Keratinocyte (primary cell): Measurements from ENCODE around the gene DPM1. TPM values are rescaled to one million over a fixed set of nuclear protein-coding genes. Genes with fewer than 3 reads are reported as not detected.

Experiments used
- DNase-seq: peaks from one replicate; pipeline ENCODE4 v3.0.0-alpha.2; 2011; ENCODE audit warnings: low read depth, missing footprints, low spot score
- FAIRE-seq: peaks from 2 replicates; lab custom pipeline; 2011; peaks lifted over from hg19 to GRCh38; lab: Jason Lieb, UNC
- H2AFZ ChIP-seq: 2 replicates; pipeline ENCODE4 v1.6.0; 2012; ENCODE audit warnings: low read length, control low read depth, inconsistent platforms; ENCODE audit not compliant: control insufficient read depth
- H3K27ac ChIP-seq: 2 replicates; pipeline ENCODE4 v1.5.1; 2011; ENCODE audit warnings: low read length; ENCODE audit not compliant: control insufficient read depth, insufficient read depth
- H3K27me3 ChIP-seq: 3 replicates; pipeline ENCODE4 v1.6.0; 2011; ENCODE audit warnings: low read length; ENCODE audit not compliant: control insufficient read depth, insufficient read depth; ENCODE audit errors: extremely low read depth
- H3K36me3 ChIP-seq, 2 experiments: 2 replicates in 1 of 2; 3 replicates in 1 of 2; pipeline ENCODE4 v1.5.1; 2011; ENCODE audit warnings: low read length in 2 of 2, mild to moderate bottlenecking in 1 of 2; ENCODE audit not compliant: control insufficient read depth in 2 of 2, insufficient read depth in 2 of 2; ENCODE audit errors: extremely low read depth in 1 of 2
- H3K4me1 ChIP-seq: 3 replicates; pipeline ENCODE4 v1.5.1; 2011; ENCODE audit warnings: low read length; ENCODE audit not compliant: control insufficient read depth, insufficient read depth; ENCODE audit errors: extremely low read depth
- H3K4me2 ChIP-seq: 3 replicates; pipeline ENCODE4 v1.6.0; 2011; ENCODE audit warnings: low read depth, low read length; ENCODE audit not compliant: control insufficient read depth, insufficient read depth; ENCODE audit errors: extremely low read depth
- H3K4me3 ChIP-seq, 3 experiments: fragments of 200-600 bp in 1 of 3; sonication (generic) in 1 of 3; 2 replicates in 2 of 3; 3 replicates in 1 of 3; pipeline ENCODE4 v1.5.1; 2011 to 2016; ENCODE audit warnings: low read length in 3 of 3, mild to moderate bottlenecking in 3 of 3, control low read depth in 2 of 3, inconsistent platforms in 1 of 3, low read depth in 1 of 3, mixed read lengths in 1 of 3, mixed run types in 1 of 3, moderate library complexity in 1 of 3; ENCODE audit not compliant: control insufficient read depth in 2 of 3, insufficient read depth in 2 of 3; ENCODE audit errors: extremely low read depth in 1 of 3
- H3K79me2 ChIP-seq: 2 replicates; pipeline ENCODE4 v1.6.0; 2012; ENCODE audit warnings: low read length; ENCODE audit not compliant: control insufficient read depth, insufficient read depth
- H3K9ac ChIP-seq: 3 replicates; pipeline ENCODE4 v1.6.0; 2011; ENCODE audit warnings: low read length; ENCODE audit not compliant: control insufficient read depth, insufficient read depth; ENCODE audit errors: extremely low read depth
- H3K9me1 ChIP-seq: 3 replicates; pipeline ENCODE4 v1.6.0; 2011; ENCODE audit warnings: low read length; ENCODE audit not compliant: control insufficient read depth, insufficient read depth; ENCODE audit errors: extremely low read depth
- H3K9me3 ChIP-seq: 2 replicates; pipeline ENCODE4 v1.5.1; 2012; ENCODE audit warnings: low read depth, low read length; ENCODE audit not compliant: control insufficient read depth
- H4K20me1 ChIP-seq: 3 replicates; pipeline ENCODE4 v1.6.0; 2011; ENCODE audit warnings: low read length; ENCODE audit not compliant: control insufficient read depth, insufficient read depth; ENCODE audit errors: extremely low read depth
- EZH2 ChIP-seq: IDR thresholded peaks from one replicate; pipeline ENCODE4 v1.6.1; 2012; ENCODE audit warnings: inconsistent platforms, mild to moderate bottlenecking, low read length, moderate library complexity
- dilution Hi-C: fragments of 300-500 bp; cut with MboI; formaldehyde crosslinking; loops from one replicate; pipeline ENCODE4 v1.7.0; 2020; ENCODE audit warnings: low sequenced_read_pairs; ENCODE audit not compliant: extremely low pct_ligation_motif_present
- polyA plus RNA-seq, 5 experiments: library from polyadenylated mRNA; depleted of rRNA in 3 of 5; stranded (reverse) in 3 of 5; stranded (forward) in 1 of 5; unstranded in 1 of 5; fragments of >200 nt; gene quantifications; 1 replicate in 1 of 5; 2 replicates in 3 of 5; 3 replicates in 1 of 5; pipeline versions ENCODE4 v1.2.1 to v1.2.3, GENCODE V29; 2011 to 2012; ENCODE audit warnings: missing spikeins in 2 of 5, low read depth in 1 of 5, low replicate concordance in 1 of 5
- TF ChIP-seq, protein P1 (sequence below), 3 experiments: IDR thresholded peaks in 1 of 3; conservative IDR thresholded peaks in 1 of 3; optimal IDR thresholded peaks in 1 of 3; 2 replicates in 2 of 3; 3 replicates in 1 of 3; pipeline versions ENCODE3 to v1.5.1; 2011; ENCODE audit warnings: low read length in 3 of 3, mild to moderate bottlenecking in 3 of 3, moderate library complexity in 2 of 3, control low read depth in 1 of 3, inconsistent platforms in 1 of 3; ENCODE audit not compliant: insufficient read depth in 2 of 3; ENCODE audit errors: extremely low read depth in 1 of 3

The DPM1 gene
- polyA plus RNA-seq, 1 donor (not counting 4 experiments of a cell fraction or from before 2014, with no cell fraction given) = 99.4 TPM

DNA sequence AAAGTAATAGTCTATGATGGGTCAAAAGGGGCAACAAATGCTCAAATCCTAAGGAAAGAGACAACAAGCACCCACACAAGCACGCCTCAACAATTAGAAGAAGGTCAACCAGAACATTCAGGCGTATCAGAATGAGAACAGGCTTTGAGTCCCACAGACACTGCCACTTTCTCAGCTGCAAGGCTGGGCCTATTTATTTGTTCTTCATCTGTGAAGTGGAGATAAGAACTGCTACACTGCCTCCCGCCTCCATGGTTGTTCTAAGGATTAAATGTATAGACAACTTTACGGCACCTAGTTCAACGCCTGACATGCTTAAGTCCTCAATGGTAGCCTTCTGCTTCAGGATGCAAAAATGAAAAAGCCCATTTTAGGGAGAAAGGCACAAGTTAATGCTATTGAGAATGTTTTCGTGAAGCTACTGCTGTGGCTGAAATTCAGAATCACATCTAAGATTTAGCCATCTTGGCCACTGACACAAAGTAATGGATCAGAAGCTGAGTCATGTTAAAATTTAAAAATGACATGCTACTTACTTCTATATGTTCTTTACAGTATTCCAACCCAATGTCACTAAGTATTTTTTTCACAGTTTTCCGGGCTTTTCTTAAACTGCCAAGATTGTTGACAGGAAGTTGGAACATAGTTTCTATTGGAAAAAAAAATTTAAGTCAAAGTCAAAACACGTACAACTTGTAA is 54.8 kb downstream of the DPM1 start:
- Histone ChIP-seq H3K9me3 (no peaks in the 10 kb centered on the region), H3K4me3 (no peak overlapping the region), H3K36me3 (peaks cover 8 to 25% of the 10 kb centered on the region in 2 experiments), H3K4me2 (no peak overlapping the region), H3K9me1 (no peaks in the 10 kb centered on the region), H4K20me1 (peaks cover 6% of the 10 kb centered on the region), H3K27ac (no peak overlapping the region), H3K9ac (no peak overlapping the region), H3K79me2 (peaks cover 76% of the 10 kb centered on the region), H3K4me1 (no peaks in the 10 kb centered on the region), H3K27me3 (no peaks in the 10 kb centered on the region), H2AFZ (no peak overlapping the region)
- no peak for TF ChIP-seq EZH2
- no peak for DNase-seq
- FAIRE-seq = no peak
- dilution Hi-C loops = no loop called here

DNA sequence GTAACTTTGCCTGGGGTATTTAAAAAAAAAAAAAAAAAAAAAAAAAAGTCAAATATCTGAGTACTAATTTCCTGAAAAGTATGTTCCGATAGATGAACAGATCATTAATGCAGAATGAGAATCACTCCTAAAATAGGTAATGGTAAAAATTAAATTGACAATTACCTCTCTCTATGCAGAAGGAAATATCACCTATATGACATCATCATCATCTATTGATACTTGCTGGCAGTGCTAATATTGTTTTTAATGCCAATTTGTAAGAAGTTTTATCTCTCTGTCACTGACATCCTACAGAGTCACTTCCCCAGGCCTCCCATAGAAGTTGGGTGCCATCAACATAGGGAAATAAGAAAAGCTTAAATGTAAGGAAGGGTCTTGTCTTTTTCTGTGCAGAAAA is 57.0 kb downstream of the DPM1 start:
- peaks cover 2% of the 10 kb centered on the region for H4K20me1 ChIP-seq
- H3K4me2 ChIP-seq = no peak overlapping the region
- dilution Hi-C loops = no loop called here
- TF ChIP-seq, protein P1, sequence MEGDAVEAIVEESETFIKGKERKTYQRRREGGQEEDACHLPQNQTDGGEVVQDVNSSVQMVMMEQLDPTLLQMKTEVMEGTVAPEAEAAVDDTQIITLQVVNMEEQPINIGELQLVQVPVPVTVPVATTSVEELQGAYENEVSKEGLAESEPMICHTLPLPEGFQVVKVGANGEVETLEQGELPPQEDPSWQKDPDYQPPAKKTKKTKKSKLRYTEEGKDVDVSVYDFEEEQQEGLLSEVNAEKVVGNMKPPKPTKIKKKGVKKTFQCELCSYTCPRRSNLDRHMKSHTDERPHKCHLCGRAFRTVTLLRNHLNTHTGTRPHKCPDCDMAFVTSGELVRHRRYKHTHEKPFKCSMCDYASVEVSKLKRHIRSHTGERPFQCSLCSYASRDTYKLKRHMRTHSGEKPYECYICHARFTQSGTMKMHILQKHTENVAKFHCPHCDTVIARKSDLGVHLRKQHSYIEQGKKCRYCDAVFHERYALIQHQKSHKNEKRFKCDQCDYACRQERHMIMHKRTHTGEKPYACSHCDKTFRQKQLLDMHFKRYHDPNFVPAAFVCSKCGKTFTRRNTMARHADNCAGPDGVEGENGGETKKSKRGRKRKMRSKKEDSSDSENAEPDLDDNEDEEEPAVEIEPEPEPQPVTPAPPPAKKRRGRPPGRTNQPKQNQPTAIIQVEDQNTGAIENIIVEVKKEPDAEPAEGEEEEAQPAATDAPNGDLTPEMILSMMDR (optimal IDR thresholded peaks at IDR 0.05 in 1 of 3, IDR thresholded peaks at IDR 0.05 in 1 of 3, conservative IDR thresholded peaks at IDR 0.05 in 1 of 3; ENCODE audit: extremely low read depth in 1 of 3, insufficient read depth in 2 of 3, low read length in 3 of 3) = no peak
- TF ChIP-seq EZH2 = no peak
- H3K27me3 ChIP-seq = no peaks in the 10 kb centered on the region
- DNase-seq = no peak
- H3K9me3 ChIP-seq = no peaks in the 10 kb centered on the region
- H3K4me1 ChIP-seq = no peaks in the 10 kb centered on the region
- H3K4me3 ChIP-seq = no peak overlapping the region
- H3K9ac ChIP-seq = no peak overlapping the region
- H3K79me2 ChIP-seq = peaks cover 63% of the 10 kb centered on the region
- no peak for FAIRE-seq
- no peak overlapping the region for H2AFZ ChIP-seq
- peaks cover 9 to 40% of the 10 kb centered on the region in 2 experiments for H3K36me3 ChIP-seq
- no peaks in the 10 kb centered on the region for H3K9me1 ChIP-seq
- no peak overlapping the region for H3K27ac ChIP-seq
